Measurements from ENCODE around the gene RALGAPA1. TPM values are rescaled to one million over a fixed set of nuclear protein-coding genes. Genes with fewer than 3 reads are reported as not detected.

The RALGAPA1 gene
- total and polyA plus RNA-seq, 2 of the 13 experiments (the other 11 are each of a cell fraction or from before 2014, with no cell fraction given) = 65.0 to 89.2 TPM

DNA sequence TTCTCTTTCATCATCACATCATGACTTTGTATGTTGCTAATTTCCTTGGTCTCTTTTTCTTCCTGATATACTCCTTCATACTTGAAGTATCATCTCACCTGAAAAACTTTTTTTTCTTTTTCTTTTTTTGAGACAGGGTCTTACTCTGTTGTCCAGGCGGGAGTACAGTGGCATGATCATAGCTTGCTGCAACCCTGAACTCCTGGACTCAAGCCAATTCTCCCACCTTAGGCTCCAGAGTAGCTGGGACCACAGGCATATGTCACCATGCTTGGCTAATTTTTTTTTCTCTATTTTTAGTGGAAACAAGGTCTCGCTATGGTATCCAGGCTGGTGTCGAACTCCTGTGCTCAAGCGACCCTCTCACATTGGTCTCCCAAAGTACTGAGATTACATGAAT lies 107.6 kb downstream of the RALGAPA1 start:
- no TSS peak for BruUV-seq (replicated peaks)
- Histone ChIP-seq H3K9ac (ENCODE audit: insufficient read depth, low read depth, low read length) (no peak overlapping the region), H3K4me1 (ENCODE audit: insufficient read depth, low read length) (no peaks in the 10 kb centered on the region), H3K27ac (ENCODE audit: extremely low read length, insufficient read depth, low read length) (no peak overlapping the region), H3K36me3 (replicated peaks in 1 of 2; ENCODE audit: control insufficient read depth in 1 of 2, insufficient read depth in 2 of 2, low read length in 2 of 2) (peaks cover 5 to 21% of the 10 kb centered on the region in 2 experiments), H3K4me3 (replicated peaks in 1 of 3; ENCODE audit: insufficient read depth in 1 of 3, low read depth in 2 of 3, low read length in 3 of 3) (no peak overlapping the region), H3K9me3 (ENCODE audit: low read length) (no peaks in the 10 kb centered on the region), H4K20me1 (ENCODE audit: insufficient read depth, low read length) (no peaks in the 10 kb centered on the region), H3K27me3 (ENCODE audit: control insufficient read depth in 1 of 2, insufficient read depth in 2 of 2, low read length in 2 of 2) (no peaks in the 10 kb centered on the region), H2AFZ (ENCODE audit: low read length) (no peak overlapping the region), H3K4me2 (ENCODE audit: low read depth, low read length) (no peak overlapping the region), H3K79me2 (ENCODE audit: insufficient read depth, low read length) (no peaks in the 10 kb centered on the region)
- DNase-seq (ENCODE audit: low spot score) (no peak), ATAC-seq (peak; percentile 45; the same call in 1 of the 3 replicates), FAIRE-seq (no peak)
- in situ Hi-C loops (cut with HindIII; ENCODE audit: extremely low pct_ligation_motif_present, low pct_unique_long_range_greater_than_20kb) = no loop called here
- ChIA-PET POLR2A (no interaction called here), CTCF (ENCODE audit: low intra/inter-chr PET ratio, low total read pairs) (no interaction called here)
- peak; percentile 69 for TF ChIP-seq RBM22 (optimal IDR thresholded peaks at IDR 0.05; ENCODE audit: low read length)
- TF ChIP-seq, protein P1, sequence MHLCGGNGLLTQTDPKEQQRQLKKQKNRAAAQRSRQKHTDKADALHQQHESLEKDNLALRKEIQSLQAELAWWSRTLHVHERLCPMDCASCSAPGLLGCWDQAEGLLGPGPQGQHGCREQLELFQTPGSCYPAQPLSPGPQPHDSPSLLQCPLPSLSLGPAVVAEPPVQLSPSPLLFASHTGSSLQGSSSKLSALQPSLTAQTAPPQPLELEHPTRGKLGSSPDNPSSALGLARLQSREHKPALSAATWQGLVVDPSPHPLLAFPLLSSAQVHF (CRISPR knock-in tag; IDR thresholded peaks at IDR 0.05) = no peak
- peak; percentile 89 for TF ChIP-seq ZNF121 (CRISPR knock-in tag; IDR thresholded peaks at IDR 0.05)
- TF ChIP-seq, protein P2, sequence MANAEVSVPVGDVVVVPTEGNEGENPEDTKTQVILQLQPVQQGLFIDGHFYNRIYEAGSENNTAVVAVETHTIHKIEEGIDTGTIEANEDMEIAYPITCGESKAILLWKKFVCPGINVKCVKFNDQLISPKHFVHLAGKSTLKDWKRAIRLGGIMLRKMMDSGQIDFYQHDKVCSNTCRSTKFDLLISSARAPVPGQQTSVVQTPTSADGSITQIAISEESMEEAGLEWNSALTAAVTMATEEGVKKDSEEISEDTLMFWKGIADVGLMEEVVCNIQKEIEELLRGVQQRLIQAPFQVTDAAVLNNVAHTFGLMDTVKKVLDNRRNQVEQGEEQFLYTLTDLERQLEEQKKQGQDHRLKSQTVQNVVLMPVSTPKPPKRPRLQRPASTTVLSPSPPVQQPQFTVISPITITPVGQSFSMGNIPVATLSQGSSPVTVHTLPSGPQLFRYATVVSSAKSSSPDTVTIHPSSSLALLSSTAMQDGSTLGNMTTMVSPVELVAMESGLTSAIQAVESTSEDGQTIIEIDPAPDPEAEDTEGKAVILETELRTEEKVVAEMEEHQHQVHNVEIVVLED (CRISPR knock-in tag; IDR thresholded peaks at IDR 0.05; ENCODE audit: borderline replicate concordance) = no peak
- 0 out of 2 replicates have a peak, but pooled peaks have one; percentile 30 for TF ChIP-seq ZNF547 (CRISPR knock-in tag; IDR thresholded peaks at IDR 0.05)
- TF ChIP-seq ZNF263 (CRISPR knock-in tag; IDR thresholded peaks at IDR 0.05) = no peak
- WGBS (ENCODE audit: low lambda C conversion rate) = over 99% methylated on average over 4 of the region's 4 CpGs
- intact Hi-C loops (cut with micrococcal nuclease; ENCODE audit: unreplicated experiment) = no loop called here
